ENCODE measurements around the gene ABHD6.

DNA sequence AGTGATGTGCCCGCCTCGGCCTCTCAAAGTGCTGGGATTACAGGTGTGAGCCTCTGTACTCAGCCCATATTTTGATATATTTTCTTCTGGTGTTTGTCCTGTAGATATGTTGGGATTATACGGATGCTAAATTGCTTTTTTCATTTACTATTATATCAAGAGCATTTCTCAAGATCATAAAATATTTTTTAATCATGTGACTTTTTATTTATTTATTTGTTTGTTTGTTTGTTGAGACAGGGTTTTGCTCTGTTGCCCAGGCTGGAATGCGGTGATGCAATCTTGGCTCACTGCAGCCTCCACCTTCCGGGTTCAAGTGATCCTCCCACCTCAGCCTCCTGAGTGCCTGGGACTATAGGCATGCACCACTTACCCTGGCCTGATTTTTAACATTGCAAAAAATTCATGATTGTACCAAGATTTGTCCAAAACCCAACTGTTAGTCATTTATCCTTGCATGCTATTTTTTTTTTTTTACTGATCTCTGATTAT is 92.4 kb downstream of the ABHD6 start:
- TF ChIP-seq, protein P1, sequence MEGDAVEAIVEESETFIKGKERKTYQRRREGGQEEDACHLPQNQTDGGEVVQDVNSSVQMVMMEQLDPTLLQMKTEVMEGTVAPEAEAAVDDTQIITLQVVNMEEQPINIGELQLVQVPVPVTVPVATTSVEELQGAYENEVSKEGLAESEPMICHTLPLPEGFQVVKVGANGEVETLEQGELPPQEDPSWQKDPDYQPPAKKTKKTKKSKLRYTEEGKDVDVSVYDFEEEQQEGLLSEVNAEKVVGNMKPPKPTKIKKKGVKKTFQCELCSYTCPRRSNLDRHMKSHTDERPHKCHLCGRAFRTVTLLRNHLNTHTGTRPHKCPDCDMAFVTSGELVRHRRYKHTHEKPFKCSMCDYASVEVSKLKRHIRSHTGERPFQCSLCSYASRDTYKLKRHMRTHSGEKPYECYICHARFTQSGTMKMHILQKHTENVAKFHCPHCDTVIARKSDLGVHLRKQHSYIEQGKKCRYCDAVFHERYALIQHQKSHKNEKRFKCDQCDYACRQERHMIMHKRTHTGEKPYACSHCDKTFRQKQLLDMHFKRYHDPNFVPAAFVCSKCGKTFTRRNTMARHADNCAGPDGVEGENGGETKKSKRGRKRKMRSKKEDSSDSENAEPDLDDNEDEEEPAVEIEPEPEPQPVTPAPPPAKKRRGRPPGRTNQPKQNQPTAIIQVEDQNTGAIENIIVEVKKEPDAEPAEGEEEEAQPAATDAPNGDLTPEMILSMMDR (IDR thresholded peaks at IDR 0.05; ENCODE audit: insufficient read depth, low read length): no peak
- TF ChIP-seq POLR2AphosphoS5 (IDR thresholded peaks at IDR 0.05; ENCODE audit: low read depth): no peak
